Posterior cingulate gyrus (tissue), 11 donors: ENCODE data around the gene GNPTAB.
A peak's percentile ranks its signal among the peaks of the same experiment; 100 is the strongest.
"Not testable (repeated sequence)": the region's sequence is repeated elsewhere in the genome, so short reads cannot be mapped to it uniquely, and the experiment has no call there.

Source experiments
- DNase-seq, 10 donors: peaks; one replicate each; pipeline versions ENCODE4 v3.0.0 to v3.0.0-alpha.2; 2020 to 2021; ENCODE audit warnings: mixed read lengths in 3 of 10
- intact Hi-C: fragments of 100-400 bp; cut with DNase I; formaldehyde crosslinking; loops from one replicate; pipeline ENCODE4 v1.15.1; 2023

The GNPTAB gene

GRCh38 chr12:101811342-101811741, 19.4 kb downstream of the GNPTAB start:
- intact Hi-C loops, DNase-seq: not testable (repeated sequence)

GRCh38 chr12:101809208-101809607, 21.6 kb downstream of the GNPTAB start:
- intact Hi-C loops, result no loop called here
- no peak for DNase-seq

- intact Hi-C loops, result no loop called here
- DNase-seq, result no peak
Observed at GRCh38 chr12:101806265-101806664, 24.5 kb downstream of the GNPTAB start.

- no peak for DNase-seq
- intact Hi-C loops, result no loop called here
Observed at GRCh38 chr12:101804409-101804808, 26.4 kb downstream of the GNPTAB start.

GRCh38 chr12:101803978-101804377, 26.8 kb downstream of the GNPTAB start:
- intact Hi-C loops, result no loop called here
- no peak for DNase-seq

GRCh38 chr12:101802486-101802885, 28.3 kb downstream of the GNPTAB start:
- no peak for DNase-seq
- intact Hi-C loops, result no loop called here

GRCh38 chr12:101799774-101800173, 31.0 kb downstream of the GNPTAB start:
- DNase-seq, result no peak
- intact Hi-C loops, result no loop called here

GRCh38 chr12:101795786-101796185, 35.0 kb downstream of the GNPTAB start:
- intact Hi-C loops, result no loop called here
- no peak for DNase-seq

GRCh38 chr12:101795013-101795412, 35.7 kb downstream of the GNPTAB start:
- DNase-seq, result no peak
- intact Hi-C loops, result no loop called here

GRCh38 chr12:101794574-101794973, 36.2 kb downstream of the GNPTAB start:
- intact Hi-C loops, result loop anchor here (5.0 kb wide), 1 partner anchor 33 kb away; no protein-coding TSS in a partner anchor
- DNase-seq, result no peak

- DNase-seq, result no peak
- intact Hi-C loops, result loop anchor here (5.0 kb wide), 1 partner anchor 34 kb away; no protein-coding TSS in a partner anchor
Observed at GRCh38 chr12:101793401-101793800, 37.4 kb downstream of the GNPTAB start.

- peak in 1 of 10 donors; percentile 46 for DNase-seq
- intact Hi-C loops, result loop anchor here (5.0 kb wide), 1 partner anchor 35 kb away; no protein-coding TSS in a partner anchor
Observed at GRCh38 chr12:101792046-101792931, 38.5 kb downstream of the GNPTAB start.

- DNase-seq, result no peak
Observed at GRCh38 chr12:101789171-101789570, 41.6 kb downstream of the GNPTAB start.

GRCh38 chr12:101785671-101786070, 45.1 kb downstream of the GNPTAB start:
- intact Hi-C loops, result no loop called here
- DNase-seq, result no peak

More at GRCh38 chr12:101789171-101789570, 41.6 kb downstream of the GNPTAB start:
- intact Hi-C loops, result no loop called here

GRCh38 chr12:101784376-101784775, 46.4 kb downstream of the GNPTAB start:
- no peak for DNase-seq
- intact Hi-C loops, result no loop called here

GRCh38 chr12:101783838-101784237, 46.9 kb downstream of the GNPTAB start:
- intact Hi-C loops, result no loop called here
- no peak for DNase-seq

GRCh38 chr12:101783150-101783549, 47.6 kb downstream of the GNPTAB start:
- intact Hi-C loops, result no loop called here
- DNase-seq, result no peak

- no peak for DNase-seq
- intact Hi-C loops, result no loop called here
Observed at GRCh38 chr12:101782273-101782731, 48.5 kb downstream of the GNPTAB start.

GRCh38 chr12:101781834-101782233, 48.9 kb downstream of the GNPTAB start:
- no peak for DNase-seq
- intact Hi-C loops, result no loop called here

- intact Hi-C loops, result no loop called here
- no peak for DNase-seq
Observed at GRCh38 chr12:101780599-101780998, 50.2 kb downstream of the GNPTAB start.

- DNase-seq, result no peak
- intact Hi-C loops, result no loop called here
Observed at GRCh38 chr12:101779626-101780025, 51.1 kb downstream of the GNPTAB start.

GRCh38 chr12:101779200-101779599, 51.6 kb downstream of the GNPTAB start:
- intact Hi-C loops, result no loop called here
- DNase-seq, result no peak
